ENCODE data around the gene CYB5A.
A peak's percentile ranks its signal among the peaks of the same experiment; 100 is the strongest.

Gene CYB5A

GRCh38 chr18:74243127-74243526 is 48.6 kb downstream of the CYB5A start:
- DNase-seq (ENCODE audit: low read depth), result no peak

- no peak for DNase-seq (ENCODE audit: low read depth)
Observed at GRCh38 chr18:74242438-74243096, 49.2 kb downstream of the CYB5A start.

- DNase-seq (ENCODE audit: low read depth), result no peak
Observed at GRCh38 chr18:74241970-74242369, 49.8 kb downstream of the CYB5A start.

GRCh38 chr18:74241426-74241825 is 50.3 kb downstream of the CYB5A start:
- DNase-seq (ENCODE audit: low read depth), result no peak

- no peak for DNase-seq (ENCODE audit: low read depth)
Observed at GRCh38 chr18:74239567-74239966, 52.2 kb downstream of the CYB5A start.

- DNase-seq (ENCODE audit: low read depth), result peak; percentile 51
Observed at GRCh38 chr18:74234326-74235171, 57.2 kb downstream of the CYB5A start.

- DNase-seq (ENCODE audit: low read depth), result no peak
Observed at GRCh38 chr18:74233933-74234325, 57.8 kb downstream of the CYB5A start.

- no peak for DNase-seq (ENCODE audit: low read depth)
Observed at GRCh38 chr18:74230922-74231714, 60.6 kb downstream of the CYB5A start.

- DNase-seq (ENCODE audit: low read depth), result no peak
Observed at GRCh38 chr18:74229891-74230290, 61.9 kb downstream of the CYB5A start.

- DNase-seq (ENCODE audit: low read depth), result no peak
Observed at GRCh38 chr18:74229005-74229404, 62.8 kb downstream of the CYB5A start.

- DNase-seq (ENCODE audit: low read depth), result no peak
Observed at GRCh38 chr18:74228312-74228711, 63.5 kb downstream of the CYB5A start.

- no peak for DNase-seq (ENCODE audit: low read depth)
Observed at GRCh38 chr18:74226666-74227065, 65.1 kb downstream of the CYB5A start.

- no peak for DNase-seq (ENCODE audit: low read depth)
Observed at GRCh38 chr18:74226156-74226555, 65.6 kb downstream of the CYB5A start.

GRCh38 chr18:74225193-74225840 is 66.4 kb downstream of the CYB5A start:
- DNase-seq (ENCODE audit: low read depth), result no peak

- no peak for DNase-seq (ENCODE audit: low read depth)
Observed at GRCh38 chr18:74222710-74223494, 68.9 kb downstream of the CYB5A start.

GRCh38 chr18:74221081-74221480 is 70.7 kb downstream of the CYB5A start:
- DNase-seq (ENCODE audit: low read depth), result no peak

GRCh38 chr18:74219056-74219455 is 72.7 kb downstream of the CYB5A start:
- peak; percentile 58 for DNase-seq (ENCODE audit: low read depth)

- no peak for DNase-seq (ENCODE audit: low read depth)
Observed at GRCh38 chr18:74217476-74218143, 74.2 kb downstream of the CYB5A start.

- DNase-seq (ENCODE audit: low read depth), result no peak
Observed at GRCh38 chr18:74216661-74217110, 75.1 kb downstream of the CYB5A start.

- DNase-seq (ENCODE audit: low read depth), result no peak
Observed at GRCh38 chr18:74215863-74216262, 75.9 kb downstream of the CYB5A start.

- DNase-seq (ENCODE audit: low read depth), result no peak
Observed at GRCh38 chr18:74213429-74213828, 78.3 kb downstream of the CYB5A start.

All from ELR (cell line).